T-cell (primary cell): ENCODE data around the gene EML6. TPM values are rescaled to one million over a fixed set of nuclear protein-coding genes. Genes with fewer than 3 reads are reported as not detected.

ENCODE experiments used
- ATAC-seq, 4 experiments: fragments of 200-7000 bp in 3 of 4; fragments of 150-1000 bp in 1 of 4; cut with Tn5 transposase; replicated peaks in 1 of 4; 1 replicate in 3 of 4; 2 replicates in 1 of 4; pipeline ENCODE4 v1.10.0; 2021; ENCODE audit warnings: moderate library complexity in 3 of 4, mild to moderate bottlenecking in 2 of 4, moderate number of reproducible peaks in 1 of 4
- CTCF ChIA-PET, 2 donors: fragments of 300-600 bp; sonication (Branson Sonifier 250); formaldehyde crosslinking; loops; one replicate each; lab custom pipeline; 2022; ENCODE audit warnings: antibody characterized with exemption in 2 of 2; lab: Charles Lee
- POLR2A ChIA-PET, 2 donors: fragments of 300-600 bp; sonication (Branson Sonifier 250); formaldehyde crosslinking; loops; one replicate each; lab custom pipeline; 2022; ENCODE audit warnings: antibody characterized with exemption in 2 of 2; lab: Charles Lee
- DNase-seq, 35 experiments: peaks; one replicate each; pipeline versions ENCODE4 v3.0.0 to v3.0.0-alpha.2; 2013 to 2023
- H3K27ac ChIP-seq: one replicate; pipeline ENCODE4 v1.5.1; 2013; ENCODE audit warnings: low read length
- H3K27me3 ChIP-seq, 2 experiments: replicated peaks in 1 of 2; 1 replicate in 1 of 2; 2 replicates in 1 of 2; pipeline versions ENCODE4 v1.6.1 to v1.7.0; 2013; ENCODE audit warnings: low read length in 1 of 2, mixed read lengths in 1 of 2; ENCODE audit not compliant: control insufficient read depth in 2 of 2, insufficient read depth in 2 of 2; ENCODE audit errors: extremely low read depth in 1 of 2
- H3K36me3 ChIP-seq, 2 donors: 1 replicate in 1 of 2; 2 replicates in 1 of 2; pipeline versions ENCODE4 v1.6.1 to v1.7.0; 2013; ENCODE audit warnings: low read length in 1 of 2; ENCODE audit not compliant: control insufficient read depth in 2 of 2, insufficient read depth in 1 of 2; ENCODE audit errors: extremely low read depth in 1 of 2
- H3K4me1 ChIP-seq, 2 experiments: 1 replicate in 1 of 2; 2 replicates in 1 of 2; pipeline versions ENCODE4 v1.6.1 to v1.7.0; 2013; ENCODE audit warnings: low read length in 2 of 2, mixed read lengths in 1 of 2; ENCODE audit not compliant: insufficient read depth in 2 of 2, control insufficient read depth in 1 of 2; ENCODE audit errors: extremely low read depth in 1 of 2
- H3K4me3 ChIP-seq, 2 donors: 1 replicate in 1 of 2; 2 replicates in 1 of 2; pipeline versions ENCODE4 v1.5.1 to v1.7.0; 2013; ENCODE audit warnings: mild to moderate bottlenecking in 2 of 2, low read length in 1 of 2, moderate library complexity in 1 of 2; ENCODE audit not compliant: control insufficient read depth in 1 of 2; ENCODE audit errors: extremely low read depth in 1 of 2
- H3K9me3 ChIP-seq: 2 replicates; pipeline ENCODE4 v1.7.0; 2013
- H3K27ac Mint-ChIP-seq, 2 donors: one replicate each; pipeline ENCODE4 v1.8.0; 2020 to 2021; ENCODE audit warnings: mild to moderate bottlenecking in 2 of 2, mixed read lengths in 2 of 2
- H3K27me3 Mint-ChIP-seq, 2 donors: one replicate each; pipeline ENCODE4 v1.8.0; 2021 to 2022; ENCODE audit warnings: mixed read lengths in 2 of 2
- H3K36me3 Mint-ChIP-seq: one replicate; pipeline ENCODE4 v1.8.0; 2021; ENCODE audit warnings: mixed read lengths
- H3K4me1 Mint-ChIP-seq, 3 donors: one replicate each; pipeline ENCODE4 v1.8.0; 2020 to 2022; ENCODE audit warnings: mixed read lengths in 3 of 3, mild to moderate bottlenecking in 1 of 3
- H3K4me3 Mint-ChIP-seq, 3 donors: one replicate each; pipeline ENCODE4 v1.8.0; 2020 to 2022; ENCODE audit warnings: mild to moderate bottlenecking in 3 of 3, mixed read lengths in 3 of 3, moderate library complexity in 3 of 3
- H3K9me3 Mint-ChIP-seq, 3 donors: one replicate each; pipeline ENCODE4 v1.8.0; 2020 to 2022; ENCODE audit warnings: mixed read lengths in 3 of 3
- WGBS: methylation state at CpG from one replicate; pipeline ENCODE4 v1.1.5; 2013; ENCODE audit warnings: missing lambda C conversion rate; ENCODE audit not compliant: insufficient coverage; 5-methylcytosine and 5-hydroxymethylcytosine counted together
- total RNA-seq, 35 experiments: library from RNA in 6 of 35; stranded (reverse) in 6 of 35; fragments of 120-200 nt in 1 of 35; gene quantifications; one replicate each; pipeline versions ENCODE4 v1.2.1 to v1.2.4 and lab custom pipeline; 2013 to 2026

EML6 gene
- total RNA-seq, 5 donors from 2014 or later (not counting 1 experiment from before 2014, with no cell fraction given): 1.3 to 2.6 (median 1.8) TPM

GRCh38 chr2:54949431-54949830 is 226.0 kb downstream of the EML6 start:
- H3K9me3 Mint-ChIP-seq: no peaks in the 10 kb centered on the region
- ChIA-PET POLR2A (interaction anchor here in 1 of 2 donors (0.6 kb wide), 1 partner anchor 11 kb away, joined by 3 read pairs; no protein-coding TSS in a partner anchor), CTCF (no interaction called here)
- Histone ChIP-seq H3K27ac (no peak overlapping the region), H3K4me3 (no peak overlapping the region), H3K27me3 (peaks cover 0 to 9% of the 10 kb centered on the region in 2 experiments), H3K4me1 (peaks cover 0 to 10% of the 10 kb centered on the region in 2 experiments), H3K36me3 (no peaks in the 10 kb centered on the region), H3K9me3 (no peaks in the 10 kb centered on the region)
- 98% methylated on average over 3 of the region's 6 CpGs for WGBS
- no peak for DNase-seq
- peaks cover 0 to 2% of the 10 kb centered on the region in 2 donors for H3K27me3 Mint-ChIP-seq
- no peak overlapping the region for H3K27ac Mint-ChIP-seq
- no peaks in the 10 kb centered on the region for H3K36me3 Mint-ChIP-seq
- no peak for ATAC-seq
- H3K4me3 Mint-ChIP-seq: no peak overlapping the region
- H3K4me1 Mint-ChIP-seq: peaks cover 1 to 12% (median 8%) of the 10 kb centered on the region in 3 donors

- Mint-ChIP-seq H3K27me3 (peaks cover 0 to 2% of the 10 kb centered on the region in 2 donors), H3K4me3 (no peak overlapping the region), H3K9me3 (no peaks in the 10 kb centered on the region), H3K27ac (no peak overlapping the region), H3K36me3 (no peaks in the 10 kb centered on the region), H3K4me1 (peaks cover 0 to 6% (median 4%) of the 10 kb centered on the region in 3 donors)
- no peaks in the 10 kb centered on the region for H3K36me3 ChIP-seq
- peaks cover 0 to 9% of the 10 kb centered on the region in 2 experiments for H3K27me3 ChIP-seq
- no peak overlapping the region for H3K4me3 ChIP-seq
- peaks cover 0 to 4% of the 10 kb centered on the region in 2 experiments for H3K4me1 ChIP-seq
- 100% methylated on average over 1 of the region's 3 CpGs for WGBS
- no peak for DNase-seq
- no peak overlapping the region for H3K27ac ChIP-seq
- H3K9me3 ChIP-seq: no peaks in the 10 kb centered on the region
- ChIA-PET POLR2A (no interaction called here), CTCF (no interaction called here)
- ATAC-seq: no peak
Measured at GRCh38 chr2:54950811-54951210, 227.3 kb downstream of the EML6 start.

DNA sequence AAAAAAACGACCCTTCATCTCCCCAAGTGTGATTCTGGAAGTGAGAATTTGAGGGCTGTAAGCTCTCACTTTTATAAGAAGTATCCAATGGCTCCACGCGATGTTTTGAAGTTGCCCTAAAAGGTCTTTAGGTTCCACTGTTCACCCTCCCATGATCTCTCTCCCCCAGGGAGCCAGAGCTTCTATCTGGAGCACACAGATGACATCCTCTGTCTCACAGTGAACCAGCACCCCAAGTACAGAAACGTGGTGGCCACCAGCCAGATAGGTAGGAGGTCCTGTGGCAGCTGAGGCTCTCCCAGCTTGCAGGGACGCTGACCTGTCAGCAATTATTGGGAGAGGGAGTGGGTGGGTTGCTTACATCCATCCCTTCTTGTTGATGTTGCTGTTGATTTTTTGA is 229.0 kb downstream of the EML6 start:
- no peak for ATAC-seq

GRCh38 chr2:54952978-54953456 is 229.6 kb downstream of the EML6 start:
- ATAC-seq: no peak
- CTCF ChIA-PET: no interaction called here

More for the DNA sequence above, 229.0 kb downstream of the EML6 start:
- Mint-ChIP-seq H3K27me3 (no peaks in the 10 kb centered on the region), H3K4me3 (no peak overlapping the region), H3K36me3 (no peaks in the 10 kb centered on the region), H3K4me1 (no peaks in the 10 kb centered on the region), H3K9me3 (no peaks in the 10 kb centered on the region), H3K27ac (no peak overlapping the region)
- ChIA-PET POLR2A (interaction anchor here in 1 of 2 donors (0.6 to 0.8 kb wide), 2 partner anchors 10 to 25 kb away, joined by 3 read pairs; no protein-coding TSS in a partner anchor), CTCF (interaction anchor here in 1 of 2 donors (0.6 kb wide), 1 partner anchor 106 kb away, joined by 3 read pairs; no protein-coding TSS in a partner anchor)
- H3K36me3 ChIP-seq: no peaks in the 10 kb centered on the region
- H3K4me3 ChIP-seq: no peak overlapping the region
- no peak overlapping the region for H3K27ac ChIP-seq
- H3K4me1 ChIP-seq: no peaks in the 10 kb centered on the region
- WGBS: 67% methylated on average over 2 of the region's 5 CpGs
- no peaks in the 10 kb centered on the region for H3K9me3 ChIP-seq
- no peak for DNase-seq
- peaks cover 0 to 9% of the 10 kb centered on the region in 2 experiments for H3K27me3 ChIP-seq

GRCh38 chr2:54954158-54954557 is 230.7 kb downstream of the EML6 start:
- DNase-seq: no peak
- H3K27me3 Mint-ChIP-seq: no peaks in the 10 kb centered on the region
- Histone ChIP-seq H3K4me3 (no peak overlapping the region), H3K27me3 (no peaks in the 10 kb centered on the region), H3K36me3 (no peaks in the 10 kb centered on the region), H3K9me3 (no peaks in the 10 kb centered on the region), H3K27ac (no peak overlapping the region), H3K4me1 (no peaks in the 10 kb centered on the region)
- ChIA-PET POLR2A (no interaction called here), CTCF (no interaction called here)
- no peak overlapping the region for H3K4me3 Mint-ChIP-seq
- 78% methylated on average over 4 of the region's 8 CpGs for WGBS
- H3K27ac Mint-ChIP-seq: no peak overlapping the region
- no peaks in the 10 kb centered on the region for H3K9me3 Mint-ChIP-seq
- no peaks in the 10 kb centered on the region for H3K36me3 Mint-ChIP-seq
- no peak for ATAC-seq
- no peaks in the 10 kb centered on the region for H3K4me1 Mint-ChIP-seq

More at GRCh38 chr2:54952978-54953456, 229.6 kb downstream of the EML6 start:
- Histone ChIP-seq H3K36me3 (no peaks in the 10 kb centered on the region), H3K27ac (no peak overlapping the region), H3K4me3 (no peak overlapping the region), H3K9me3 (no peaks in the 10 kb centered on the region), H3K27me3 (peaks cover 0 to 9% of the 10 kb centered on the region in 2 experiments), H3K4me1 (no peaks in the 10 kb centered on the region)
- Mint-ChIP-seq H3K9me3 (no peaks in the 10 kb centered on the region), H3K36me3 (no peaks in the 10 kb centered on the region), H3K27ac (no peak overlapping the region), H3K4me1 (no peaks in the 10 kb centered on the region), H3K27me3 (no peaks in the 10 kb centered on the region), H3K4me3 (no peak overlapping the region)
- no peak for DNase-seq
- POLR2A ChIA-PET: interaction anchor here in 1 of 2 donors (0.6 to 0.8 kb wide), 2 partner anchors 10 to 24 kb away, joined by 3 read pairs; no protein-coding TSS in a partner anchor
- WGBS: 66% methylated on average over 5 of the region's 9 CpGs

- Histone ChIP-seq H3K4me3 (no peak overlapping the region), H3K9me3 (no peaks in the 10 kb centered on the region), H3K36me3 (no peaks in the 10 kb centered on the region), H3K27ac (no peak overlapping the region), H3K27me3 (no peaks in the 10 kb centered on the region), H3K4me1 (no peaks in the 10 kb centered on the region)
- no peaks in the 10 kb centered on the region for H3K36me3 Mint-ChIP-seq
- ChIA-PET POLR2A (interaction anchor here in 1 of 2 donors (0.5 kb wide), 1 partner anchor 24 kb away, joined by 5 read pairs; no protein-coding TSS in a partner anchor), CTCF (no interaction called here)
- ATAC-seq: no peak
- no peaks in the 10 kb centered on the region for H3K4me1 Mint-ChIP-seq
- H3K27me3 Mint-ChIP-seq: no peaks in the 10 kb centered on the region
- no peak overlapping the region for H3K4me3 Mint-ChIP-seq
- no CpG with 5 or more reads among the region's 3 CpGs for WGBS
- no peaks in the 10 kb centered on the region for H3K9me3 Mint-ChIP-seq
- no peak for DNase-seq
- no peak overlapping the region for H3K27ac Mint-ChIP-seq
Measured at GRCh38 chr2:54954705-54955357, 231.4 kb downstream of the EML6 start.
